ENCODE results near the gene HIVEP3. TPM values are rescaled to one million over a fixed set of nuclear protein-coding genes. Genes with fewer than 3 reads are reported as not detected.

The HIVEP3 gene
- total and polyA plus RNA-seq, 8 donors: 1.8 to 65.3 (median 3.8) TPM

DNA sequence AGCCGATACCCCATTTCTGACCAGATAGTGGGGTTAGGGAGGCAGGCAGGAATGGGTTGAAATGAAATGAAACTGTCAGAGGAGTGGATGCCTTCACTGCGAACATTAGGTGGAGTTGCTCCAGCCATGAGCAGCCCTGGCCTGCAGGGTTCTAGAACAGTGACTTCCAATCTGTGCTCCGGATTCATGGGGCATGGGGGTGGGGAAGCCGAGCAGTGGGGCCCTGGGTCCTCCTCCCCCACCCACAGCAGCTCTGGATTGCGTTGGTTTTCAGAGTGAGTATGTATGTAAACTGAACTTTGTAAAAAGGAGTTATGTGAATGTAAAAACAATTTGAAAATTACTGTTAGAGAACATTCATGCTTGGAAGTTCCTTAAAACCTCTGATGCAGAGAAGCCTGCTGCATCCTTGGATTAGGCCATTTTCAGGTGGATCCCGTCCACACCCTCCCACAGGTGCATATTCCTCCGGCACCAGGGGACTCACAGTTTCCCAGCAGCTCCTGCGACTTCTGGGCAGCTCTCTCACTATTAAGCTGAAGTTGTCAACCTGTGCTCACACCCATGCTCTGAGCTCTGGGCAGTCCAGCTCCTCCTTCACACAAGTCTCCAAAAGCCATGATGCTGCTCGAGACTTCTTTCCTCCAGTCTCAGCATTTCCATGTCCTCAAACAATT, 379.8 kb downstream of the HIVEP3 start:
- H3K27ac ChIP-seq: peak overlapping the region in 1 of 5 donors; percentile 4
- no peak overlapping the region for H3K4me3 ChIP-seq
- intact Hi-C loops (cut with DNase I; ENCODE audit: low total_unique reads): no loop called here
- 82 to 92% (median 89%) methylated on average over 9 of the region's 9 CpGs for WGBS, 5 donors
- H3K36me3 ChIP-seq: no peaks in the 10 kb centered on the region
- H3K9me3 ChIP-seq: no peaks in the 10 kb centered on the region
- peaks cover 7 to 25% (median 17%) of the 10 kb centered on the region in 4 donors for H3K4me1 ChIP-seq
- DNase-seq: no peak
- H3K27me3 ChIP-seq: peaks cover 0 to 8% (median 0%) of the 10 kb centered on the region in 3 donors
- TF ChIP-seq, protein P1, sequence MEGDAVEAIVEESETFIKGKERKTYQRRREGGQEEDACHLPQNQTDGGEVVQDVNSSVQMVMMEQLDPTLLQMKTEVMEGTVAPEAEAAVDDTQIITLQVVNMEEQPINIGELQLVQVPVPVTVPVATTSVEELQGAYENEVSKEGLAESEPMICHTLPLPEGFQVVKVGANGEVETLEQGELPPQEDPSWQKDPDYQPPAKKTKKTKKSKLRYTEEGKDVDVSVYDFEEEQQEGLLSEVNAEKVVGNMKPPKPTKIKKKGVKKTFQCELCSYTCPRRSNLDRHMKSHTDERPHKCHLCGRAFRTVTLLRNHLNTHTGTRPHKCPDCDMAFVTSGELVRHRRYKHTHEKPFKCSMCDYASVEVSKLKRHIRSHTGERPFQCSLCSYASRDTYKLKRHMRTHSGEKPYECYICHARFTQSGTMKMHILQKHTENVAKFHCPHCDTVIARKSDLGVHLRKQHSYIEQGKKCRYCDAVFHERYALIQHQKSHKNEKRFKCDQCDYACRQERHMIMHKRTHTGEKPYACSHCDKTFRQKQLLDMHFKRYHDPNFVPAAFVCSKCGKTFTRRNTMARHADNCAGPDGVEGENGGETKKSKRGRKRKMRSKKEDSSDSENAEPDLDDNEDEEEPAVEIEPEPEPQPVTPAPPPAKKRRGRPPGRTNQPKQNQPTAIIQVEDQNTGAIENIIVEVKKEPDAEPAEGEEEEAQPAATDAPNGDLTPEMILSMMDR (IDR thresholded peaks at IDR 0.05): no peak
- TF ChIP-seq EP300 (IDR thresholded peaks at IDR 0.05) (no peak), POLR2A (IDR thresholded peaks at IDR 0.05) (no peak), POLR2AphosphoS5 (IDR thresholded peaks at IDR 0.05) (no peak)

DNA sequence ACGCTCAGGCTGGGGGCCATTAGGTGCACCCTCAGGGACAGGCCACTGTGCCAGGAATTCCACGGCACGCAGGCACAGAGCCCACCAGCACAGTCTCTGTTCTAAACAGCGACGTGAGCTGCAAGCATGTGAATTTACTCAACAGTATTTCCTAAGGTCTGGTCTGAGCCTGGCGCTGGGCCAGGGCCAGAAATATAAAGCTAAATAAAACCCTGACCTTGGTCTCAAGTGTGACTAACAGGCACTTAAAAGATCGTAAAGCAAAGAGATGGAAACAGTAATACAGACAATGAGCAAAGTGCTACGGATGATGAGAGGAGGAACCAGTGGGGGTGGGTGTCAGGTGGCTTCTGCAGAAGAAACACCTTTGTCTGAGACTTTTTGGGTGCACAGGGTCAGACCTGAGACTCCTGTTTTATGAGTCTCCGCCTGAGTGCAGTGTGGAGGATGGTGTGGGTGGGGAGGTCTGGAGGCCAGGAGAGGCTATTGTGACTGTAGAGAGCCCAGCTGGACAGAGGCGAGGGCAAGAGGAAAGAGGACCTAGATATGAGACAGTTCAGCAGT, 380.9 kb downstream of the HIVEP3 start:
- Histone ChIP-seq H3K27me3 (peaks cover 0 to 8% (median 0%) of the 10 kb centered on the region in 3 donors), H3K9me3 (no peaks in the 10 kb centered on the region), H3K4me3 (no peak overlapping the region), H3K27ac (peak overlapping the region in 2 of 5 donors; percentile 7 to 27), H3K36me3 (no peaks in the 10 kb centered on the region), H3K4me1 (peaks cover 7 to 25% (median 17%) of the 10 kb centered on the region in 4 donors)
- TF ChIP-seq EP300 (IDR thresholded peaks at IDR 0.05) (no peak), POLR2AphosphoS5 (IDR thresholded peaks at IDR 0.05) (peak in 2 of 3 donors; percentile 34 to 62)
- 30 to 51% (median 48%) methylated on average over 10 of the region's 10 CpGs for WGBS, 5 donors
- peak; percentile 59 to 71 for DNase-seq
- intact Hi-C loops (cut with DNase I; ENCODE audit: low total_unique reads): no loop called here

GRCh38 chr1:41537251-41537650, 381.5 kb downstream of the HIVEP3 start:
- DNase-seq: no peak
- Histone ChIP-seq H3K9me3 (no peaks in the 10 kb centered on the region), H3K4me1 (peaks cover 7 to 25% (median 17%) of the 10 kb centered on the region in 4 donors), H3K36me3 (no peaks in the 10 kb centered on the region), H3K4me3 (no peak overlapping the region), H3K27ac (peak overlapping the region in 3 of 5 donors; percentile 3 to 27 (median 18)), H3K27me3 (peaks cover 0 to 8% (median 0%) of the 10 kb centered on the region in 3 donors)
- WGBS, 5 donors: 63 to 90% (median 83%) methylated on average over 6 of the region's 6 CpGs
- intact Hi-C loops (cut with DNase I; ENCODE audit: low total_unique reads): no loop called here
- no peak for TF ChIP-seq POLR2AphosphoS5 (IDR thresholded peaks at IDR 0.05)
- no peak for TF ChIP-seq POLR2A (IDR thresholded peaks at IDR 0.05)
- no peak for TF ChIP-seq EP300 (IDR thresholded peaks at IDR 0.05)
- TF ChIP-seq, protein P1 (IDR thresholded peaks at IDR 0.05): no peak

- 66 to 80% (median 75%) methylated on average over 4 of the region's 4 CpGs for WGBS, 5 donors
- H3K27ac ChIP-seq: peak overlapping the region in 1 of 5 donors; percentile 7
- no peaks in the 10 kb centered on the region for H3K9me3 ChIP-seq
- intact Hi-C loops (cut with DNase I; ENCODE audit: low total_unique reads): no loop called here
- H3K27me3 ChIP-seq: peaks cover 0 to 8% (median 0%) of the 10 kb centered on the region in 3 donors
- DNase-seq: no peak
- H3K4me1 ChIP-seq: peaks cover 7 to 25% (median 17%) of the 10 kb centered on the region in 4 donors
- TF ChIP-seq POLR2AphosphoS5 (IDR thresholded peaks at IDR 0.05): peak in 1 of 3 donors; percentile 41
- TF ChIP-seq, protein P1 (IDR thresholded peaks at IDR 0.05): no peak
- no peaks in the 10 kb centered on the region for H3K36me3 ChIP-seq
- no peak overlapping the region for H3K4me3 ChIP-seq
Measured at GRCh38 chr1:41536361-41536802, 382.3 kb downstream of the HIVEP3 start.
